ENCODE results near the gene TNS4. TPM values are rescaled to one million over a fixed set of nuclear protein-coding genes. Genes with fewer than 3 reads are reported as not detected.

Gene TNS4
- total RNA-seq, 1 experiment from 2014 or later, result 127 TPM

GRCh38 chr17:40456396-40456951, 44.9 kb downstream of the TNS4 start:
- H3F3A ChIP-seq (ENCODE audit: low read length, unreplicated experiment), result peaks cover 6% of the 10 kb centered on the region
- no peaks in the 10 kb centered on the region for H3K9me2 ChIP-seq (replicated peaks; ENCODE audit: low read length)
- ChIA-PET POLR2A (ENCODE audit: unreplicated experiment) (no interaction called here), CTCF (no interaction called here)
- no peaks in the 10 kb centered on the region for H3K27me3 ChIP-seq (ENCODE audit: low read length)
- H3K4me2 ChIP-seq (ENCODE audit: low read length), result no peak overlapping the region
- H3K36me3 ChIP-seq (ENCODE audit: low read depth, low read length), result peaks cover 47% of the 10 kb centered on the region
- H3K9me3 ChIP-seq (ENCODE audit: low read length), result no peaks in the 10 kb centered on the region
- intact Hi-C loops (cut with micrococcal nuclease), result no loop called here
- TF ChIP-seq EZH2phosphoT487 (IDR thresholded peaks at IDR 0.05; ENCODE audit: borderline replicate concordance, low read length) (no peak), EZH2 (IDR thresholded peaks at IDR 0.05; ENCODE audit: low read length, unreplicated experiment) (no peak), CTCF (conservative IDR thresholded peaks at IDR 0.05; ENCODE audit: low read depth, low read length) (no peak)
- DNase-seq (no peak), ATAC-seq (no peak)
- 0 out of 2 replicates have a peak, but pooled peaks cover 3% of the 10 kb centered on the region for H4K20me1 ChIP-seq (ENCODE audit: low read length)
- H3K9ac ChIP-seq (ENCODE audit: low read length), result no peak overlapping the region
- H2AFZ ChIP-seq (ENCODE audit: low read length), result no peak overlapping the region
- no peak overlapping the region for H3K27ac ChIP-seq (ENCODE audit: low read length)
- no peak overlapping the region for H3K4me3 ChIP-seq (ENCODE audit: low read length)
- H3K79me2 ChIP-seq (ENCODE audit: low read length), result peaks cover under 1% of the 10 kb centered on the region
- H3K4me1 ChIP-seq (ENCODE audit: insufficient read depth, low read length), result peaks cover 16% of the 10 kb centered on the region
- no TSS peak for BruUV-seq (replicated peaks)

GRCh38 chr17:40454613-40454995, 46.8 kb downstream of the TNS4 start:
- Histone ChIP-seq H3K36me3 (ENCODE audit: low read depth, low read length) (peaks cover 47% of the 10 kb centered on the region), H3K4me3 (ENCODE audit: low read length) (no peak overlapping the region), H4K20me1 (ENCODE audit: low read length) (peaks cover 7% of the 10 kb centered on the region; the same call in 1 of the 2 replicates), H2AFZ (ENCODE audit: low read length) (no peak overlapping the region), H3K79me2 (ENCODE audit: low read length) (peaks cover 17% of the 10 kb centered on the region), H3F3A (ENCODE audit: low read length, unreplicated experiment) (no peaks in the 10 kb centered on the region), H3K27ac (ENCODE audit: low read length) (no peak overlapping the region), H3K27me3 (ENCODE audit: low read length) (no peaks in the 10 kb centered on the region), H3K9me3 (ENCODE audit: low read length) (no peaks in the 10 kb centered on the region), H3K9me2 (replicated peaks; ENCODE audit: low read length) (no peaks in the 10 kb centered on the region), H3K4me1 (ENCODE audit: insufficient read depth, low read length) (peaks cover 16% of the 10 kb centered on the region), H3K4me2 (ENCODE audit: low read length) (no peak overlapping the region), H3K9ac (ENCODE audit: low read length) (no peak overlapping the region)
- DNase-seq, result no peak
- ChIA-PET CTCF (no interaction called here), POLR2A (ENCODE audit: unreplicated experiment) (no interaction called here)
- intact Hi-C loops (cut with micrococcal nuclease), result no loop called here
- ATAC-seq, result no peak
- TF ChIP-seq EZH2 (IDR thresholded peaks at IDR 0.05; ENCODE audit: low read length, unreplicated experiment), result no peak
- no TSS peak for BruUV-seq (replicated peaks)

GRCh38 chr17:40453881-40454612, 47.4 kb downstream of the TNS4 start:
- no peak for ATAC-seq
- no peak for DNase-seq
- Histone ChIP-seq H3K9me3 (ENCODE audit: low read length) (no peaks in the 10 kb centered on the region), H3K79me2 (ENCODE audit: low read length) (peaks cover 21% of the 10 kb centered on the region), H2AFZ (ENCODE audit: low read length) (no peak overlapping the region), H3K9ac (ENCODE audit: low read length) (no peak overlapping the region), H4K20me1 (ENCODE audit: low read length) (peaks cover 7% of the 10 kb centered on the region; the same call in 1 of the 2 replicates), H3K4me1 (ENCODE audit: insufficient read depth, low read length) (peaks cover 16% of the 10 kb centered on the region), H3K9me2 (replicated peaks; ENCODE audit: low read length) (no peaks in the 10 kb centered on the region), H3K27me3 (ENCODE audit: low read length) (no peaks in the 10 kb centered on the region), H3K4me3 (ENCODE audit: low read length) (no peak overlapping the region), H3K27ac (ENCODE audit: low read length) (0 out of 2 replicates have a peak overlapping the region, but pooled peaks have one; percentile 7), H3K36me3 (ENCODE audit: low read depth, low read length) (peaks cover 47% of the 10 kb centered on the region), H3K4me2 (ENCODE audit: low read length) (no peak overlapping the region), H3F3A (ENCODE audit: low read length, unreplicated experiment) (no peaks in the 10 kb centered on the region)
- POLR2A ChIA-PET (ENCODE audit: unreplicated experiment), result no interaction called here
- no TSS peak for BruUV-seq (replicated peaks)
- intact Hi-C loops (cut with micrococcal nuclease), result no loop called here
- CTCF ChIA-PET, result no interaction called here
- TF ChIP-seq EZH2 (IDR thresholded peaks at IDR 0.05; ENCODE audit: low read length, unreplicated experiment), result no peak
- no peak for TF ChIP-seq CTCF (conservative IDR thresholded peaks at IDR 0.05; ENCODE audit: low read depth, low read length)
- TF ChIP-seq EZH2phosphoT487 (IDR thresholded peaks at IDR 0.05; ENCODE audit: borderline replicate concordance, low read length), result no peak
